HK-2 (cell line): Measurements from ENCODE around the gene CLCNKA.
"Not testable (repeated sequence)": the region's sequence is repeated elsewhere in the genome, so short reads cannot be mapped to it uniquely, and the experiment has no call there.

Experiments
- DNase-seq: peaks from one replicate; pipeline ENCODE4 v3.0.0-alpha.2; 2018; ENCODE audit not compliant: unreplicated experiment

The CLCNKA gene

DNA sequence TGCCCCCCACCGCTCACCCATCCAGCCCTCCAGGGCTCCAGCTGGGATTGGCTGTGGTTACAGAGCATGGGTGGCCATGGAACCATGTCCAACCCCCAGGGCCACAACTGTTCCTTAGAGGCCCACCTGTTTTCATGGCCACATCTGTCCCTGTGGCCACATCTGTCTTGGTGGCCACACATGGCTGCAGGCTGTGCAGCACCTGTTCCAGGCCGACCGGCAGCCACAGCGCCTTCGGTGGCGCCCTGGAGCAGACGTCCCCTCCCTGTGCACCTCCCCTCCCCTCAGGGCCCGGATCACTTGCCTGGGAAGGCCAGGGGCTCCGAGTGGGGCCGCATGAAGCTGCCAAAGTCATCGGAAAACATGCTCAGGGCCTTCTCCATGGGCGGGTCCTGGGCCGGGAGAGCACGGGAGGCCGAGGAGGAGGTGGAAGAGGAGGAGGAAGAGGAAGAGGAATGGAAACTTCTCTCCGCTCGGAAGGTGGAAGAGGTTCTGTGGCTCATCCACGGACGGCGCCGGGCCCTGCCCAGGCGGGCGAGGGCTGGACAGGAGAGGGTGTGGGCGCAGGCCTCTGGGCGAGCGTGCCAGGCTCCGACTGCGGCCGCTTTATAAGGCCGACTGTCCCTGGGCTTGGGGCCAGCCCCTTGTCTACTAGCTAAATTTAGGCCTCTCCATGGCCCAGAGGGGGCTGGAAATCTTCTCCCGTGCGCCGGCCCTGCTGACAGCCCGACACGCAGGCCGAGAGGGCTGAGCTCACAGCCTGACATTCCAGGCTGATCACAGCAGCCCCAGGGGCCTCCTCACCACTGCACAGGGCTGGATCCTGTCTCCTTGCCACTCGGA is 4.2 kb upstream of the CLCNKA start, which contains the start of gene HSPB7:
Gene HSPB7 (minus strand): TSS at position 583 of the 843 bp plus-strand sequence. CDS start 80 bp downstream, at position 503.
- no peak for DNase-seq

DNA sequence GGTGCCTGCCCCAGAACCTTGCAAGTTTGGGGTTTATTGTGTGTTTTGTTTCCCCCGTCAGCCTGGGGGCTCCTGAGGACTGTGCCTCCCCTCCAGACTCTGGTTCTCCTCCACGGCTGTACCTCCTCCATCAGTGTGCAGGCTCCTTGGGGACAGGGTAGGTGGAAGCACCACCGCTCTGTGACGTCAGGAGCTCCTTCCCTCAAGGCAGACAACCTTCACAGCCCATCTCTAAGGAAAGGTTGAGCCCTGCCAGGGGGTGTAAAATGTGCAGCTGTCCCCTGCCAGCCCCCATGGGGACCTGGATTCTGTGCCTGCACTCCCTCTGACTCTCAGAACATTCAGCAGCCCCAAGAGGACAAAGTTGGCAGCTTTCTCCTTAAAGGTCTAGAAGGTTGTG is 3.5 kb upstream of the CLCNKA start:
- DNase-seq, result no peak

DNA sequence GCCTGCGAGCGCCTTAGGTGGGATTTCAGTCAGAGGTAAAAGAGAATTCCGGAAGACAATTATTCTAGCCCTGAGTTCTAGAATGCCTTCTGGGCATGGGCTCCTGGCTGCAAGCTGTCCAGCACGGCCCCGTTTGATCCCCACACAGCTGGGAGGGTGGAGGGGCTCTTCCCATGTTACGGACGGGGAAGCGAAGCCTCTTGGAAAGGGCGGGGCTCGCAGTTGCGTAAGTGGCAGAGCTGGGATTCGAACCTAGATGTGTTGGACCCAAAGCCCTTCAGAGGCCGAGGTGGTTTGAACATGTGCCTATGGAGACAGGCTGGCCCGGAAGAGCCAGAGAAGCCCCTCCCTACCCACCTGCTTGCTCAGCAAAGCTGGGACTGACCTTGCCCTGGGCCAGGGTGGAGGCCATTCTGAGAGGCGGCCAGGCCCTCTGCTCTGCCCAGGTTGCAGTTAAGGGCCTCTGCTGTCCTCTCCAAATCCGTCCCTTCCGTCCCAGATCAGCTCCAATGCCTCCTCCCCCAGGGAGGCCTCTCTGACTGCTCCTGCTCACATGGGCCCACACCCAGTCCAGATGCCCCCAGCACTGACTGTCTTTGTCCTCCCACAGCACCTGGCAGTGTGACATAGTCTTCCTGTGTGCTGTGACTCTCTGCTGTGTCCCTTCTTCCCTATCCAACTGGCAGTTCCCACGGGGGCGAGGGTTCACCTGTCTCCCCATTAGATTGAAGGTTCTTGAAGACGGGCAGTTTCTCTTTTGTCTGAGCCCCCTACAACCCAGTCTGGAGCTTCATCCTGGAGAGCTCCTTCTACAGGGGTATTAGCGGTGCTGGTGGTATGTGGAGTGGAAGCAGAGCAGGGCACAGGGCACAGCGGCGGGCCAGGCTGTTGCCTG is 2.8 kb upstream of the CLCNKA start:
- no peak for DNase-seq

DNA sequence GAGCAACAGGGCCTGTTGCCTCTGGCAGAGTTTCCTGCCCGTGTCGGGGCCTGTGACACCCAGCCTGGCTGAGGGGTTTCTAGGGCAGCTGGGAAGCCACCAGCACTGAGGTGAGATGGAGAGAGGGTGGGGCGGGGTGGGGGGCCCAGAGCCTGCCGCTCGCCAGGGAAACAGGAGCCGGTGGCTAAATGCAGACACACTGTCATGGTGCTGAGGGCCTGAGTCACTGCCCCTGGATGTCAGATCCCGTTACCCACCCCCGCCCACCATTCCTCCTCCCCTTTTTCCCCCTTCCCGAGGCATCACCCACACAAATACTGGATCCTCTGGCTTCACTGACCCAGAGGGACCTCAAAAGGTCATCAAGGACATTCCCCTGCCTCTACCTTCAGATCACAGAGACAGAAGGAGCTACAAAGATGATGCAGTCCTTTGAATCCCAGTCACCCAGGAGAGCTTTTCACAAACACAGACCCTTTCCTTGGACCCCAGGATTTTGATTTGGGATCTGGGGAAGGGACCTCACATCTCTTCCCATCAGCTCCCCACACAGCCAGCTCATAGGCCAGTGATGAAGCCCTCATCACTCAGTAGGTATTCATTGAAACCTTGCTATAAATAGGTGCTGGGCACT is 2.1 kb upstream of the CLCNKA start:
- DNase-seq, result peak; percentile 47

DNA sequence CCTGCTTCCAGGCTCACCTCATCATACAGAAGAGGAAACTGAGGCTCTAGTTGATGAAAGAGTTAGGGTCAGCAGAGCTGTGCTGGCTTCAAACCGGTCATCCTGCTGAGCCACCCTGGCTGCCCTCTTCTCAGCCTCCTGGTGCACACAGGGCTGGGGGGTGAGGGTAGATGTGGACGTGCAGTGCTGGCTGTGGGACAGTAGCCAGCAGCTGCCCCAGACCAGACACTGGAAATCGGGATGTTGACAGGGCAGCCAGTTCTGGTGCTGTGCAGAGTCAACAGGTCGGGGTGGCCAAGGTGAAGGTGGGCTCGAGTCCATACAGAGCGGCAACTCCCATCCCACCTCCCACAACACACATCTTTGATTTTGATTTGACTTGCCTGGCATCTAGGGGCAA is 1.5 kb upstream of the CLCNKA start:
- no peak for DNase-seq

DNA sequence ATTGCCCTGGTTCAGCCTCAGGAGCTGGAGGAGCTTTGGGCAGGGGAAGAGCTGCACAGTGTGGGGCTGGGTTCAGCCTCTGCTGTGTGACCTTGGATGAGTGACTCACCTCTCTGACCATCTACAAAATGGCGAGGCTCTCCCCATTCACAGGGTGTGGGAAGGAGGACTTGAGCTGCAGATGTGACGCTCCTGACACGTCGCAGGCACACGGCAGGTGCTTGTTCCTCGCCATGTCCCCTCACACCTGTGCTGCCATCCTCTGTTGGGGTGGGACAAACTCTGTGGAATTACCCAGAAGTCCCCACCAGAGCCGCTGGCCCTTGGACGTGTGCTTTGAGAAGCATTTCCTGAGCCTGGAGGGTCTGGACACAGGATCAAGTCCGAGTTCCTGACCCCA is 958 bp upstream of the CLCNKA start:
- DNase-seq, result not testable (repeated sequence)

DNA sequence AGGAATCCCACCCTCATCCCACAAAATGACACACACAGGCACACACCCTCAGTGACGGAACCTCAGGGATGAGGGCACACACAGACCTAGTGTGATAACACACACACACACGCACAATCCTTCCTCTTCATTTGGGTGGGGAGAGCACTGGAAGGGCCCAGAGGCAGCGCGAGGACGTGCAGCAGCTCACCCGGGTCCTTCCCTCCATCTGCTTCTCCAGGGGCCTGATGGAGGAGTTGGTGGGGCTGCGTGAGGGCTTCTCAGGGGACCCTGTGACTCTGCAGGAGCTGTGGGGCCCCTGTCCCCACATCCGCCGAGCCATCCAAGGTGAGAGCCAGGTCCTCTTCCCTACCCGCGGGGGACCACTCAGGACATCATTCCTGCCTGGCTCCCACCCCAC is 557 bp downstream of the CLCNKA start:
- DNase-seq, result no peak

DNA sequence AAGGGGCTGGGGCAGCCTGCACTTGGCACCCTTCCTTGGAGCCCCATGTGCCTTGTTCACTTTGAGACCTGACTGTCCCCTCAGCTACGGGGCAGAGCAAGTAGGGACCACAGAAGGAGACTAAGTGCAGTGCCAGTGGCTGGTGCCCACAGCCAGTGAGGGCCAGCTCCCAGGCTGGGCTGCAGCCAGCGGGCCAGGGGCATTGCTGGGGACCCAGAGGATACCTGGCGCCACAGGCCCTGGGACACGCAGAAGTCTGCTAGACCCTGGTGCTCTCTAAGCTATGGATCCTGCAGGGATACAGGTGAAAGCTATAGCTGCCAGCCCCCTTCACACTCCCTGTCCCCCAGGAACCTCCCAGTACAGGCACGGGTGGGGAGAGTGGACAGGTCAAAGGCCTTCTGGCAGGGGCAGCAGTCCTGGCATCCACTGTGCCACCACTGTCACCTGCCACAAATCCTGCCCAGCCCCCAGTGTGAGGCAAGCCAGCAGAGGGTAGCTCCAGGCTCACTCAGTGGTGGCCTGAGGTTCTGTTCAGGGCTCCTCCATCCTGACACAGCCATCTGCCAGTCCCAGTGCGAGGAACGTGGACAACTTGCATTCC is 1.3 kb downstream of the CLCNKA start:
- no peak for DNase-seq

DNA sequence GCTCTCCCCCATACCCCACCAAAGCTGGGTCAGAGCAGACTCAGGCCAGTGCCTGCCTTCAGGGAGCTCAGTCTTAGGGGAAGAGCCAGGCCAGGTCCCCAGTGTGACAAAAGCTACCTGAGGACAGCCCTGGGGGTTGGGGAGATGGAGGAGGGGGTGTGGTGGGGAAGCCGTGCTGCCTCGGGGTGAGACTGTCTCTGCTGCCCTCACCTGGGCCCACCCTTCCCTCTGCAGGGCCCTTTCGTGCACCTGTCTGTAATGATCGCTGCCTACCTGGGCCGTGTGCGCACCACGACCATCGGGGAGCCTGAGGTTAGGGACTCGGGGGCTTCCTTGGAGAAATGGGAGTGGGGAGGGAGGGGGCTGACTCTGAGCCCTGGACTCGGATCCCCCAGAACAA is 4.5 kb downstream of the CLCNKA start:
- DNase-seq, result not testable (repeated sequence)

DNA sequence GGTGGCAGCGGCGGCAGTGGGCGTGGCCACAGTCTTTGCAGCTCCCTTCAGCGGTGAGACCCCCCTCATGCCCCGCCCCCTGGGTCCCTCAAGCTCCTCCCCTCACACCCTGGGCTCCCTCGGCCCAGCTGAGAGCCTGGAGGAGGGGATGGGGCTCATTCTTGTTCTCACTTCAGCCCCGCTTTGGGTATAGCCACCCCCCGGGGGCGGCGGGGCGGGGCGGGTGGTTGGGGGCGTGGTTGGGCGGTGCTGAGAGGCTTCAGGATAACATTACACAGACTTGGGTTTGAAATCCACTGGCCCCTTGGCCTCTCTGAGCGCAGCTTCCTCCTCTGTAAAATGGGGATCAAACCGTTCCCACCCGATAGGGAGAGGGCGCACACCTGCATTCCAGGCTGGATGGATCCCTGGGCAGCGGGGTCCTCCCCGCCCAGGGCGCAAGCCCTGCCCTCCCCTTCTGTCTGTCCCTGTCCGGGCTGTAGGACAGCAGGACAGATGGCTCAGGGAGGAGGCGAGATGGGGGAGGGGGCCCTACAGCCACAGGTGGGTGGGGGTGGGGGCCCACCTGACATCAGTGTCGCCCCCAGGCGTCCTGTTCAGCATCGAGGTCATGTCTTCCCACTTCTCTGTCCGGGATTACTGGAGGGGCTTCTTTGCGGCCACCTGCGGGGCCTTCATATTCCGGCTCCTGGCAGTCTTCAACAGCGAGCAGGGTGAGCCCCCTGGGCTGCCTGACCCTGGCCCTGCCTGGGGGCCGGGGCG is 5.1 kb downstream of the CLCNKA start:
- DNase-seq, result no peak

DNA sequence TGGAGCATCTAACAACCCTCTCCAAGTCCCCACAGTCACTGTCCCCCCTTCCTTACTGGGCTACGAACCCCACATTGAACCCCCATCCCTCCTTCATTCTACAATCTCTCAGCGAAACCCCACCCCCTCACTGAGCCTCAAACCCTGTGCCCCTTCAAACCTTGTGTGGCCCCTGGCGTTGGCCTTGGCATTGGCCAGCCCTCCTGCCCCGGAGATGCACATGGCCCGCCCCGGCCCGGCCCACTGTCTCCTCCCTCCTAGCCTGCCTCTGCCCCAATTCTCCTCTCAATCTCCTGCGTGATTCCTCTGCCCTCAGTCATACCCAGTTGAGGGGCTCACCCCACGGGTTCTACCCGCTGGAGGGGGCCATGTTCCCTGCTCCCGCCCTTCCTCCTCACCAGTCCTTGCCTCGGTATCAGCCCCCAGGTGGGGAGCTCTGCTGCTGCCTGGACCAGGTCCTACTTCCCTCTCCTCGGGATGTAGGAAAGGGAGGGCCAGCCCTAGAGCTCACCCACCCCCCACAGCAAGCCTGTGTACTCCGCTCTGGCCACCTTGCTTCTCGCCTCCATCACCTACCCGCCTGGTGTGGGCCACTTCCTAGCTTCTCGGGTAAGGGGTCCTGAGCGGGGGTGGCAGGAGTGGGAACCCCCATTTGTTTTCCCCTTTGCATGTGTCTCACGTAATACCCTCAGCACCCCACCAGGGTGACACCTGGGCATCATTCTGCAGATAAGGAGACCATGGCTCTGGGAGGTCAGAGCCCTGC is 6.6 kb downstream of the CLCNKA start:
- no peak for DNase-seq

DNA sequence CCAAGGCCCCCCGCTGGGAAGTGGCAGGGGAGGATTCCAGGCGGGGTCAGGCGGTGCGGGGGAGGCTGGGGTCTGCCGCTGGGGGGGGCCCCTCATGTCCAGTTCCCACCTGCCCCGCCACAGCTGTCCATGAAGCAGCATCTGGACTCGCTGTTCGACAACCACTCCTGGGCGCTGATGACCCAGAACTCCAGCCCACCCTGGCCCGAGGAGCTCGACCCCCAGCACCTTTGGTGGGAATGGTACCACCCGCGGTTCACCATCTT is 7.1 kb downstream of the CLCNKA start:
- not testable (repeated sequence) for DNase-seq

DNA sequence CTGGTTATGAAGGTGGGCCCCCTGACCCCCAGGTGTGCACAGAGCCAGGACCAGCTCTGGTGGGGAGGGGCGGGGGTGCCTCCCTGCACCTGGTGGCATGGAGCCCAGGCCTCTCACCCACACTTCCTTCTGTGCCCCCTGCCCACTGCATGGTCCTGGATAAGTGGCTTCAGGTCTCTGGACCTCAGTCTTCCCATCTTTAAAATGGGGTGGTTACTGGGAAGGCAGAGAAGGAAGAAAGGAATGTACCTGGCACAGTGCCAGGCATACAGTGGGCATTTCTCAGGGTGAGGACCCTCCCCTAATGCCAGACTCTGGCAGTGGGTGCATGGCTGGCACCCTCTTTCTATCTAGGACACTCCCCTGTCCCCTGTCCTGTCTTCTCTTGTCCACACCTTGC is 7.5 kb downstream of the CLCNKA start:
- no peak for DNase-seq

DNA sequence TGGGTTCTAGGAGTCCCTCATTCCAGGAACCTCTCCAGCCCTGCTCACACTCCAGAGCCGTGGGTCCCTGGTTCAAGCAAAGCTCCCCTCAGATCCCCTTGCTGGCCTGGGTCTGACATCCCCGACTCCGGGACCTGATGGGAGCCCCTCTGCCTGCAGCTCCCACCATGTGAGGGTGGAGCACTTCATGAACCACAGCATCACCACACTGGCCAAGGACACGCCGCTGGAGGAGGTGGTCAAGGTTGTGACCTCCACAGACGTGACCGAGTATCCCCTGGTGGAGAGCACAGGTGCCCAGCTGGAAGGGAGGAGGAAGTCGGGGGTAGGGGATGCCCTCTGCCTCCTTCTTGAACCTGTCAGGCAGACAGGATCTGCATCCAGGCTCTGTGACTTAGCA is 9.7 kb downstream of the CLCNKA start:
- no peak for DNase-seq

DNA sequence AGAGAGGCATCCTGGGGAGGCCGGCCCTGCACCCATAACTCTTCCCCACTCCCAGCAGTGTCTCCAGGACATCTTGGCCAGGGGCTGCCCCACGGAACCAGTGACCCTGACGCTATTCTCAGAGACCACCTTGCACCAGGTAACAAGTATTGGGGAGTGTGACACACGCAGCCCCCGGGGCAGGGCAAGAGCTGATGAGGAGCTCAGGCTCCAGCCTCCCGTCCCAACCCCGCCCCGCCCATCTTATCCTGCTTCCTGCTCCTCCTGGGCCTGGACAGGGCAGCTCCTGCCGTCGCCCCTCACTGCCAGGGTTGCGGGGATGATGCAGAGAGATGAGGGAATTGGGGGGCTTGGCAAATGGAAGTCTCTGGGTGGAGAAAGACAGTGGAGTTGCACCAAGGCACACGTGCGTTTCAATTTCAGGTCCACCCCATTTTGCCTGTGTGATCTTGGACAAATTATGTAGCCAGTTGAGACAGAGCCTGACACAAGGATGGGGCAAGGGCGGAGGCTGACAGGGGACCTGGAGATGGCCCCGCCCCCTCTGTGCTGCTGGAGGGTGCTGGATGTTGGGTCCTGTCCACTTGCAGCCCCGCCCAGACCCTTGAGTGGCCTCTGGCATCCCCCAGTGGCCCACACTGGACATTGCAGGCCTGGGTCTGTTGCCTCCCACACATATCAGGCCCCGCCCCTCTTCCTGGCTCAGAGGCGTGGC is 10.7 kb downstream of the CLCNKA start:
- DNase-seq, result peak; percentile 84

DNA sequence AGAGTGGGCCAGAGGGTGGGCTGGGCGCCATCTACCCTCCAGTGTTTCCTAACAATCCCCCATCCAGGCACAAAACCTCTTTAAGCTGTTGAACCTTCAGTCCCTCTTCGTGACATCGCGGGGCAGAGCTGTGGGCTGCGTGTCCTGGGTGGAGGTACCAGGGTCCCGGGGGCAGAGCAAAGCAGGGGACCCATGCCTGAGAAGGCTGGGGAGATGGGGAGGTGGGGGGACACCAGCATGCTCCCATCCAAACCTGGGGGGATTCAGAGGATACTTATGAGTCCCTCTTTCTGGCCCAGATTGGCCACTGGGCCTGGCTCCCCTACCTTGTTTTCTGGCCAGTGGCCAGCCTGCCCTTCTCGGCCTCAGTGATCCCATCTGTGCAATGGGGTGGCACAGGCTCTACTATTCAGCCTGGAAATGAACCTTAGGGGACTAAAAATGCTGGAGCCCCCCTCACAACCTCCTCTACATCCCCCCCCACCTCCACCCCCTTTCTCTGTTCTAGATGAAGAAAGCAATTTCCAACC is 11.3 kb downstream of the CLCNKA start:
- not testable (repeated sequence) for DNase-seq

DNA sequence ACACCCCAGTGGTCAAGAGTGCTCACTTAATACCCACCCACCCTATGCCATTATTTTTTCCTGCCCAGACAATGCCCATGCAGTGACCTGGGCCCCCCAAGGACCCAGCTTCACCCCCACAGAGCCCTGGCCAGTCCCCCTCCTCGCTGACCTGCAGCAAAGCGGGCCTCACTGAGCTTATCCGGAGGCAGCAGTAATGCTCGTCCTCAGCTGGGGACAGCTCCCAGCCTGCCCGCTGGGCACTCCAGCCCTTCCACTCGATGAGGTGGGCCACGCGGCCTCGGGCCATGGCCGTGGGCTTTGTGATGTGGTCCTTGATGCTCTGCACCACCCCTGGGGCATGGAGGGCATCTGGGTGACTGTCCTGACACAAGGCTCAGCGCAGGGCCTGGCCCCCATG is 14.6 kb downstream of the CLCNKA start:
- not testable (repeated sequence) for DNase-seq

DNA sequence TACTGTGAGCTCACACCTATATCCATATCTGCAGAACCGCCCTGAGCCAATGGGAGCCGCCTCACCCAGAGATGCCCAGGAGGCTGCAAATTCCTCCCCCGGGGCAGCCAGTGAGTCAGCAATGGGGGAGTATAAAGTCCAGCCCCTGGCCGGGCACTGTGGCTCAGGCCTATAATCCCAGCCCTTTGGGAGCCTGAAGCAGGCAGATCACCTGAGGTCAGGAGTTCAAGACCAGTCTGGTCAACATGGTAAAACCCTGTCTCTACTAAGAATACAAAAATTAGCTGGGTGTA is 16.7 kb downstream of the CLCNKA start:
- no peak for DNase-seq

DNA sequence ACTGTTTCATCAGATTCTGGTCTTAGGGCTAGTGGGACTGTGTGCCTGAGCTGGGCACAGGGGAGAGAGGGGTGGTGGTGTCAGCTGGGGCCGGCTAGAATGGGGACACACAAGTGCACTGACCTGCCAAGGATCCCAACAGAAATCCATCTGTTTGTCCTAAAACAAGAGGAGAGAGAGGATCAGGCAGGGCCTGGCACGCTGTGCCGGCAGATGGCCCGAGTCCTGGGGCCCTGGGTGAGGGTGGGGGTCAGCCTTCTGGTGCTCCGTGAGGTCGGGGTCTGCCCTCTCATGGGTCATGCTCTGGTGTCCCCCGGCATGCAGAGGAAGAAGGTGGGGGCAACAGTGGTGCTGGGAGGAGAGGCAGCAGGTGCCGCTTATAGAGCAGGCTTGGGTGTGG is 18.0 kb downstream of the CLCNKA start:
- not testable (repeated sequence) for DNase-seq

DNA sequence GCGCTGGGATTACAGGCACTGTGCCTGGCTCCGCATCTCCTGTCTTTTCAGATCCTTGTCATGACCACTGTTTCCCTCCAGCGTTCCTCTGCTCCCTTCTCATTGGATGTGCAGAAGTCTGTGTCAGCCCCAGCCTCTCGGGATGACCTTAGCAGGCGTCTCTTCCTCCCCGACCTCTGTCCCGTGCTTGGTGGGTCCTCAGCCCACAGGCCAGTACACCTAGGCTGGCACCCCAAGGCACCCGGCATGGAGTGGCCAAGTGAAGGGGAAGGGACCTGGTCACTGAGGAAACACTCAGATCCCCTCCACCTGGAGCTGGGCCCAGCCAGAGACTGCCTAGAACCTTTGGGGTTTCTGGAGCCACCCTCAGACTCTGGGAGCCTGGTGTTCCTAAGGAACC is 19.4 kb downstream of the CLCNKA start:
- no peak for DNase-seq
